HG03521 (cell line): ENCODE measurements around the gene DKK1.
"Not testable (repeated sequence)": the region's sequence is repeated elsewhere in the genome, so short reads cannot be mapped to it uniquely, and the experiment has no call there.

Experiments used
- ATAC-seq: cut with Tn5 transposase; IDR thresholded peaks from one replicate; pipeline ENCODE4 v1.9.1; 2021; ENCODE audit warnings: mild to moderate bottlenecking, moderate library complexity; ENCODE audit not compliant: unreplicated experiment

The DKK1 gene

DNA sequence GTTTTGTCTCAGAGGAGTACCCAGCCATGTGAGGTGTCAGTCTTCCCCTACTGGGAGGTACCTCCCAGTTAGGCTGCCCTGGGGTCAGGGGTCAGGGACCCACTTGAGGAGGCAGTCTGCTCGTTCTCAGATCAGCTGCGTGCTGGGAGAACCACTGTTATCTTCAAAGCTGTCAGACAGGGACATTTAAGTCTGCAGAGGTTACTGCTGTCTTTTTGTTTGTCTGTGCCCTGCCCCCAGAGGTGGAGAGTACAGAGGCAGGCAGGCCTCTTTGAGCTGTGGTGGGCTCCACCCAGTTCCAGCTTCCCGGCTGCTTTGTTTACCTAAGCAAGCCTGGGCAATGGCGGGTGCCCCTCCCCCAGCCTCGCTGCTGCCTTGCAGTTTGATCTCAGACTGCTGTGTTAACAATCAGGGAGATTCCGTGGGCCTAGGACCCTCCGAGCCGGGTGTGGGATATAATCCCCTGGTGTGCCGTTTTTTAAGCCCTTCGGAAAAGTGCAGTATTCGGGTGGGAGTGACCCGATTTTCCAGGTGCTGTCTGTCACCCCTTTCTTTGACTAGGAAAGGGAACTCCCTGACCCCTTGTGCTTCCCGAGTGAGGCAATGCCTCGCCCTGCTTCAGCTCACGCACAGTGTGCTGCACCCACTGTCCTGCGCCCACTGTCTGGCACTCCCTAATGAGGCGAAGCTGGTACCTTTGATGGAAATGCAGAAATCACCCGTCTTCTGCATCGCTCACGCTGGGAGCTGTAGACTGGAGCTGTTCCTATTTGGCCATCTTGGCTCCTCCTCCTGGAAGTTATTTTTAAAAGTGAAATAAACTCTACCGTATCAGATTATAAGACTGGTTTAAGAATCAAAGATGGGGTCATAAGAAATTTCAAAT, 51.7 kb downstream of the DKK1 start:
- ATAC-seq, result not testable (repeated sequence)
